ENCODE results near the gene LSAMP.

Gene LSAMP

DNA sequence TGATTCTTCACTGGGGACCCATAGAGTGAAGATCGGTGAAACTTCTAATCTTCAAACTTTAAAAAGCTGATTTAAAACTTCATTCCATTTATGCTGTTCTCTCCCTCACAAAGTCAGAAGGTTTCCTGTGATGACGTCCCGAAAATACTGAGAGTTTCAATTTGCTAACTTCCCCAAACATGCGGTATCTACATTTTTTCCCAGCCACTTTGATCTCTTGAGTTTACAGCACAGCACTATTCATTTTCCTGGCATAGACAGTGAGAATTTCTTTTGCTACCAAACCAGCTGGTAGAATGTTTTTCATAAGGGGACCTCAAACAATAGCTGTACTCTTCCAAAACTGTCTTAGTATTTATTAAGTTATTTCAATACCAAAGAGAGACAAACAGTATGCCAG lies 156.8 kb downstream of the LSAMP start:
- no peak for DNase-seq (ENCODE audit: low spot score)

DNA sequence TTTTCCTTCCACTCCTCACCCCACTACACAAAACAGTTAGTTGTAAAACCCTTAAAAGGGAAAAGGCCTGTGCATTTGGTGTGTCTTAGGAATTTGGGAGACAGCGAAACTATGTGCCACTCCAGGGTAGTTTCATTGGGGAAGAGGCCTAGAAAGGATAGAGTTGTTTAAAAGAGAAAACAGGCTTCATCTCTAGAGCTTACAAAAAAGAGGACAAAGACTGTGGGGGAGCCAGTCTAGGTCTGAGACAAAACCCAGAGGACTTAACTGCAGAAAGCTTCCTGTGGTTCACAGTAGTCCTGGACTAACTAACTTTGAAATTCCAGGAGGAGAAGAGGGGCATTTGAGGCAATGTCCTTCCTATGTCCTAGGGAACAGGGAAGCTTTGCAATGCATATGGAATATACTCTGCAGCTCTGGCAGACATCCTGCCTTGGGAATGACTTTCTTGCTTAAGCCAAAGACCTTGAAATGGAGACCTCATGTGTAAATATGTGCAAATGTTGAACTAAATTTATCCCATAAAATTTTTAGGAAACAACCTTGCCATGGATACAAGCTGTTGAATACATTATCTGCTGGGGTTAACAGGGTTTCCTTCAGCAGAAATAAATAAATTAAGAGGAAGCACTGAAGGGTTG lies 159.4 kb downstream of the LSAMP start:
- no peak for DNase-seq (ENCODE audit: low spot score)

DNA sequence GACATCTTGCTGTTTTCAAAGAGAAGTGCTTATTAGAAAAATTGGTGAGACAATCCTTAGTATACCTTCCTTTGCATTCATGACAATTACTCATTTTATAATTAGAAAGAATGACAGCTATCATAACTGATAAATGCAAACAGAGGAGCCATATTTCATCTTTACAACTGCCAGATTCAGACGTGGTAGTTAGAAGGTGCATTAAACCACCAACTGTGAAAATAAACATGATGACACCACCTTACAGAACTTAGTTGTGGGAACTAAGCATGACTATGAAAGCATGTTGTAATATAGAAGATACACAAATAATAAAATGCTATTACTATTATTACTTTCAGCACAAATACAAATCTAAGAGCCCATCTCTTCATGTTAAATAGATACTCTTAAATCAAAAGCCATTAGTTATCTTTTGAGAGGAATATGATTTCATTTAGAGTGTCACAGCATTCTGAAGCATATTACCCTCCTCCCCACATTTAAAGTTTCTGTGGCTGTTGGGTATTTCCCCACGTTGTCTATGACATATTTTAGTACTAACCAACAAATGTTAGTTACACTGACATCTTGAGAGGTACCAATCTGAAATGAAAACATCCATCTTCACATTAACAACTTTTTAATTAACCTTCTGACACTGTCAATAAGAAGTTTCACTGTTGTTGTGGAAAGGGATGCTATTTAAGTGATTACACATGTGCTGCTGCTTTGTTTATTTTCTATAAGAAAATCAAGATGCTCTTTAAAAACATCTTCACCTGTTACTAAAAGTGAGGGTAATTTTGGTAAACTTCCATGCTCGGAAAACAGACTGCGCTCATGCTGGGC lies 163.8 kb downstream of the LSAMP start:
- DNase-seq (ENCODE audit: low spot score) = no peak

DNA sequence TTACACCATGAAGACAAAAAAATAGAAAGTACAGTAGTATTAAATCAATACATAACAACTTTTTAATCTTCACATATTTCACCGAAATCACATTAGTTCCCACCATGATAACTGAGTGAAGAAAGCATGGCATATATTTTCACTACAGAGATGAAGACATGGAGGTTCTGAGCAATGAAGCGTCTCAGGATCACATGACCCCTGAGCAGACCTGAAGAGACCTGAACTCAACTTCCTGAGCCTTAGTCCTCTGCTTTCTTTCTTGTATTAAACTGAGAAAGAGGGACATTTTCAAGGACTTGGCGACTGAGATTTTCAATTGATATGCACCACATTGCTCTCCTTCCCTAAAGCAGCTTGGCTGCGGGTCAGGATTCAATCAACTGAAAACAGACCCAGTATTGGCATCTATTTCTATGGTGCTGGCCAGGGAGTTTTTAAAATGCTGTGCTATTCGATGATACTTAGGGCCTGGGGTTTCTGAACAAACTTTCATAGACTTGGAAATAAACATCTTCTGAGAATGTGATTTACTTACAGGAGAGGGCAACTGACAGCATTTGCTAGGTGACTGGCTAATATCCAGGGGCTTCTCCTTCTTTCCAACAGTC lies 165.1 kb downstream of the LSAMP start:
- DNase-seq (ENCODE audit: low spot score) = no peak

DNA sequence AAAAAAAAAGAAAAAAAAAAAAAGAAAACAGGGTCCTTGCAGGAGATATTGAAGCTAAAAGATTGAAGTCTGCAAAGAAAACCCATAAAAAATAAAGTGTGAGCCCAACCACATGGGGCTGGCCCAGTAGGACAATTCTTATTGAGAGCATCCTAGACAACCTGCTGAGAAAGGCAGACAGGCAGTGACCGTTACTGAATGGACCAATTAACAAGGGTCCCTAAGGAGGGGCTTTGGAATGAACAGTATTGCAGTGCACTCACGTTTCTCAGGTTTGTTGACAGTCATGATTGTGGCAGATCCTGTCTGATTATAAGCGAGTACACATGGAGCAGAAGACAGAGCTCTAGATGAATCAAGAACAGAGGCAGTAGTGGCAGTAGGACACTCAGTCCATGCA lies 168.6 kb downstream of the LSAMP start:
- DNase-seq (ENCODE audit: low spot score) = no peak

DNA sequence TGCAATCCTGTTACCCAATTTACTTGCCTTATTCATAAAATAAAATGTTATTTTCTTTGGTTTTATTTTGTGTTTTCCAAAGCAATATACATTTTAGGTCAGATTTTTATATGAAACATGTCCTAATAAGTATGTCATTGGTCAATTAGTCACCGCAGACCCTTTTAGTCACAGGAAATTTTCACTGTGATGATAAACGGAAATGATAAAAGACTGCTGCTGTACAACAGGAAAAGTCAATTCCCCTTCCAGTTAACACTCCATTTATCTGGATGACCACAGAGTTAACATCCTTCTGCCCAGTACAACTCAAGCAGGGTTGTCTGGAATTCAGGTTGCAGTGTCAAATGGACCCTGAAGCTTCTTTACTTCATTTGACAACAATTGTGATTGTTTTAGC lies 175.2 kb downstream of the LSAMP start:
- DNase-seq (ENCODE audit: low spot score) = no peak

DNA sequence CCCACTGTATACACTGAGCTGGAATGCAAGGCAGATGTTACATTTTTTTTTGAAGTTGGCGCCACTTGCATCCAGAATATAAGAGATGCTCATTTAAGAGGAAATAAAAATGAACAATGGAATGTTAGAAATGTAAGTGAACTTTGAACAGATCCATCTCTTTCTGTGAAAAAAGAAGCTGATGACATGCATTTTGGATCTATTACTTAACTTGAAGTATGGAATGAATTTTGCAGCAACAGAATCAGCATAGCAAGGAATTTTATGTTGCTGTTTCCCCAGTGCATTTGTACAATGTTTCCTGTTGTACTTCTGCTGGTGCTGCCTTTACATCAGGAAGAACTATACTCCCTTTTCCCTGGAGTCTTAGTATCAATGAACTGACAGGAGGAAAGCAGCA lies 178.2 kb downstream of the LSAMP start:
- DNase-seq (ENCODE audit: low spot score) = no peak

DNA sequence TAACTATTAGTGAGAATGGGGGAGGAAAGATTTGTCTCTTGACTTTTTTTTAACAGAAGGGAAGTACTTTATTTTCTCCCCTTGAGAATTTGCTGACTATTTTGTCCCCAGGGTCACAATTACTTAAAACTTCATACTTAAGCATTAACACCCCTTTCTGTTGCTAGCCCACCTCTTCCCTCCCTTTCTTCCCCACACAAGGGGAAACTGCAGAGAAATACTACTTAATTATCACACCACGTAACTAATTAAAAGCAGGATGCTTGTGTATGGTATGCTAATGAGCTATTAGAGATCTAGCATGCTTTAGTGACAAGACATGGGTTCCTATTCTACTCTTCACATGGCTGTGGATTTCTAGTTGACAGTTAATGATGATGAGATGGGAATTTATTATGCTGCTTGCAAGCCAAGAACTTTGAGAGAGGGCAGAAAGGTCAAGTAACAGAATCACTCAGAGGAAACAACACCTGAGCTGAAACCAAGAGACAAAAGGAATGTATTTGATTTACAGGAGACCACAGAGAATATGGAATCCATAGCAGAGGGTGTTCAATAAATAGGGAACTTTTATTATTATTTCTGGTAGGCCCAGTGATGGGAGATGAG lies 179.2 kb downstream of the LSAMP start:
- DNase-seq (ENCODE audit: low spot score) = no peak

DNA sequence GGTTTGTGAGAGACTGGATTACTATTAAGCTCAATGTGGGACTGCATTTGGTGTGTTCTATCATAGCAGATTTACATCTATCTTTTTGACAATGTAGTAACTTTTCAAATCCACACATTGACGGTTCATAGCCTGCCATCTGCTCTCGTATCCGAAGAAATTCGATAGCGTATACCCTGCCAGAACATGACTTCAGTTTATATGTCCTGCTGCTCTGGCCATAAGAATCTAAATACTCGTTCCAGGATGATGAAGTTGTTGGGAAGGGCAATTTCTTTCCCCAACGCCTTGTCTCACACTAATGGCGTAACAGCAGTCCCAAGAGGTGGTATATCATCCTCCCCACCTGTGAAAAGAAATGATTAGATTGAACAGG lies 180.0 kb downstream of the LSAMP start:
- no peak for DNase-seq (ENCODE audit: low spot score)

DNA sequence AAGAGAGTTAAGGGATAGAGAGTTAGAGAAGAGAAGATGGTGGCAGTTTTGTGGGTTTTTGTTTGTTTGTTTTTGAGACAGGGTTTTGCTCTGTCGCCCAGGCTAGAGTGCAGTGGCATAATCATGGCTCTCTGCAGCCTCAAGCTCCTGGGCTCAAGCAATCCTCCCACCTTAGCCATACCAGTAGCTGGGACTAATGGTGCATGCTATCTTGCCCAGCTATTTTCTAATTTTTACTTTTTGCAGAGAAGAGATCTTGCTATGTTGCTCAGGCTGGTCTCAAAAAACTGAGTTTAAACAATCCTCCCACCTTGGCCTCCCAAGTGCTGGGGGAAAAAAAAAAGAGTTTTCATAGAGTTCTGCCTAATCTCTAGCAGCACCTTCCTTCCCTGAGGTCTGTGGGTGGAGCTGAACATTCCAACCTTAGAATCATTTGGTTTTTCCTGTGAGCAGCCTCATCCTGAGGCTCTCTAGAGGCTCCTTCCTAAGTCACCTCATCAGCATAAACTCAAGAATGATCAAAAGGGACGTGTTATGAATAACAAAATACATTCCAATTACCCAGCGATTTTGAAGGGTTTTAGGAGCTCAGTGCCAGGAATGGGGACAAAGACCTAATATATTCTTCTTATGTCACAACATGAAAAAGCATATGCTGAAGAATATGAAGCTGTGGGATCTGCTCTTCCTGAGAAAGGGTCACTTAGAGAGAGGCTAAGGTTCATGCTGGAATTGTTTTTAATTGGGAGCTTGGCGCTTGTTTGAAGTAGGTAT lies 180.6 kb downstream of the LSAMP start:
- no peak for DNase-seq (ENCODE audit: low spot score)

DNA sequence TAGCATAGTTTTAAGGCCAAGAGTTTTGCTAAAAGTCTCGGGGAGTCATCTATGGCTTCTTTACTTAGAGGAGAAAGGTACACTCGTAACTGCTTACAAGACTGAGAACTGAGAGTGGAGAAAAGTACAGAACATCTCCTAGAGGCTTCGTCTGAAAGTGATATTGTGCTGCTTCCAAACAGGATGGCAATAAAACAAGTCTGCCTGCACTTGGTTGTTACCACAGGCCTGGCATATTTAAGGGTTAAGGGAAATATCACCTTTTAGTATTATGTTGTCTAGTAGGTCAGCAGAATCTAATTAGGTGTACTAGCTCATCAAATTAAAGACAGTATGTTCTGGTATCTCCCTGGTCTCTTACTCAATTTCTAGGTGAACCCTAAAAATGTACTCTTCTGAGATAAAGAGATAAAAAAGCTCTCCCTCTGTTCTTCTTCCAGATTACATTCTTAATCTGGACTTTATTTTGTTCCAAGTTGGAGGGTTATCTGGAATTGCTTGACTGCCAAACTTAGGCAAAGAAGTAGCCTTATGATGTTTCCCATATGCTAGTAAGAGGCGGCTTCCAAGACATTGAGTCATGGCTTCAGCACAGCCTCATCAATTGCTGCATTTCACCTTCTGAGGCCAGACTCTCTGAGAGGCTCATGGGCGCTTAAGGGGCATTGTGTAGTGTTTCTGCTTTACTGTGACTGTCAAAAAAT lies 181.3 kb downstream of the LSAMP start:
- no peak for DNase-seq (ENCODE audit: low spot score)

DNA sequence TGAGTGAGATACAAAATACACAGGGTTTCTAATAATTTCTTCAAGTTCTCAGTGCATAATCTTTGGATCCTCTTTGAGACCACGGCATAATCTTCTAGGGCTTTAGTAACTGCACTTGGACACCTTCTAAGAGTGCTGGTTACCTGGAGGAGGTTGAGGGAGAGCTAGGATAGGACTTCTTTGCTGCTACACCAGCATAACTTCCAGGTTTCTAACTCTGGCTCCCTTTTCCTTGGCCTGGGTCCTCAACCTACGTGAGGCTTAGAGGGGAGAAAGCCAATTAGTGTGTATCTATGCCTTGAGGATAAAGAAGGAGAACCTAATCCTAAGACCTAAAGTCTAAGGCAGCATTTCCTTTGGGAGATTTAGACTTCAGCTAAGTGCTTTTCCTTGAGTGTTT lies 184.8 kb downstream of the LSAMP start:
- DNase-seq (ENCODE audit: low spot score) = no peak

DNA sequence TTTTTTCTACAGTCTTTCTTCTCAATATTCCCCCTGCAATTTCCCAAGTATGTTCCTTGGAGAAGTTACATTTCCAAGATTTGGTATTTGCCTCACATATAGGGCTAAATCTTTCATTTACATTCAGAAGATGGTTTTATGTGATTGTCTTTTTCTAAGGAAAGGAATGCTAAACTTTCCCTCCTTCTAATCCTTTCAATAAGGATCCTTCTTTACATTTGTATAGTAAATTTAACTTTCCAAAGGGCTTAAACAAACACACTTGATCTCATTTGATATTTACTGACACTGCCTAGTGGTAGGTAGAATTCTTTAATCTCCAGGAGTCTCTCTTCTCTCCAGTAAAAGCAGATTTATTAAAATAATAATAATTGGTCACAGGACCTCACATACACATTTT lies 185.3 kb downstream of the LSAMP start:
- DNase-seq (ENCODE audit: low spot score) = no peak

DNA sequence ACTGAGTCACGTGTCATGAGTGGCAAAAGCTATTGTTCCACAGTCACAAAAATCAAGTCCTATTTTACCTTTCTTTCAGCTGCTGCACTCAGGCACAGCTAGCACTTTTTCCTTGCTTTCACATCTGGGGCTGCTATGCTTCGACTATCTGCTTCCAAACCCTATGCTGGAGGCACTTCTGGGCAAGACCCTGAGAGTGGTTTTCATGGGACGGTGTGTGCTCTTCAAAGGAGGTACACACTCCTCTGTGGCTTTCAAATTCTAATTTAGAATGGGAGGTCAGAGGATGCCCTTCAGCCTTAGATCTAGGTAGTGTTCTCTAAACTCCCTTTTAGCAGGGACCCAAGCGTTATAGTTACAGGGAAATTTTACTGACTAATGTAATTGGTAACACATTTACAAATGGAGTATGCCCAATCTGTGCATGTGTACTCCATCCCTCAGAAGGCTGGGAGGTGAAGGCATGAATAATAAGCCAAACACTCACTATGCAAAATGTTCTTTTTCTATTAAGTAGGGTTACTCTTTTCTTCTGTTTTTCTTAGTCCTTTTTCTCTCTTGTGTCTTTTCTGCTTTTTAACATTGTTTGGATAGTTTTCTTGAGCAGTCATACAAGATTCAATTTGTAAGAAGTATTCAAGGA lies 188.3 kb downstream of the LSAMP start:
- DNase-seq (ENCODE audit: low spot score) = no peak

DNA sequence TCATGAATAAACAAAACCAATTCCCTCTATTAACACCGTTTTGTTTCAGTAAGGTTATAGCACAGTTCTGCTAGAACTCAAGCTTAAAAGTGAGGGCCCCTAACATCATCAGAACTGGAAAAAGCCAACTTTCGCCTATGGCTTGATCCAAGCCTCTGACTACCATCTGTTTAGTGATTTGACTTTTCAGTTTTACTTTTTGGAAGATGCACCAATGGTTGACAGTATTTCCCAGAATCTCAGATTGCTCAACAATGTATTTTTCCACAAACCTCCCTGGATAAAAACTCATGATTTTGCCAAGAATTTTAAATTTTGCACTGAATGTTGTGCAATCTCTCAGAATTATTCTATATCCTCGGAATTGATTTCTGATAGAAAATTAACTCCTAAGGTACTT lies 190.7 kb downstream of the LSAMP start:
- no peak for DNase-seq (ENCODE audit: low spot score)

DNA sequence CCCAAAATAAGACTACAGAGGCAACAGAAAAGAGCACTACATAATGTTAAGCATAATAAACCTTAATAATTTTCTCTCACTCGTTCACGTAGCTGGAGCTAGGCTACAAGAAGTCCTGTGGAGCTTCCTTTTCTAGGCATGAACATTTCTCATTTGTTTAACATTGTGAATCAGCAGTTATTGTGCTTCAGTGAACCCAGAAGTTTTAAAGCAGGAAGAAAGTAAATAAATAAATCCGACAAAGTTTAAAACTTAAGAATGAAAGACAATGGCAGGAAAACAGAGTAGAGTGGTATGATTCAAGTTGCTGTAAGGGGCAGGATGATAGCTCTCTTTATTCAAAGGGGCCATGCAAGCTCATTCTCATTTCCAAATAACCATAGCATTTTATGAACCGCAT lies 191.8 kb downstream of the LSAMP start:
- DNase-seq (ENCODE audit: low spot score) = no peak

DNA sequence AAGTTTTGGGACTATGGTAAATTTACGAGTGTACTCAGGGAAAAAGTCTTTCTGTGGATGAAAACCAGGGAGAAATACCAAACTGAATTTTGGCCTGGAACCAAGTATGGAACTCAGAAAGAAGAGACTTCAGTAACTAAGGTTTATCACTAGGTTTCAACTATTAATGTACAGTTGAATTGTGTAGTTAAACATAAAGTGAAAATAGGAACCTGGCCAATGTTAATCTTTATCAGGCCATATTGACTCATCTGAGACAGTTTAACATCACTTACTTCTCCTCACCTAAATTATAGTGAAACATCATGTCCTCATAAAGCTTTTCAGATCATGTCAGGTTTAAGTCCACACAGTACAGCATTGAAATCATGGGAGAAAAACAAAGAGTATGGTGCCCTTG lies 197.7 kb downstream of the LSAMP start:
- no peak for DNase-seq (ENCODE audit: low spot score)

DNA sequence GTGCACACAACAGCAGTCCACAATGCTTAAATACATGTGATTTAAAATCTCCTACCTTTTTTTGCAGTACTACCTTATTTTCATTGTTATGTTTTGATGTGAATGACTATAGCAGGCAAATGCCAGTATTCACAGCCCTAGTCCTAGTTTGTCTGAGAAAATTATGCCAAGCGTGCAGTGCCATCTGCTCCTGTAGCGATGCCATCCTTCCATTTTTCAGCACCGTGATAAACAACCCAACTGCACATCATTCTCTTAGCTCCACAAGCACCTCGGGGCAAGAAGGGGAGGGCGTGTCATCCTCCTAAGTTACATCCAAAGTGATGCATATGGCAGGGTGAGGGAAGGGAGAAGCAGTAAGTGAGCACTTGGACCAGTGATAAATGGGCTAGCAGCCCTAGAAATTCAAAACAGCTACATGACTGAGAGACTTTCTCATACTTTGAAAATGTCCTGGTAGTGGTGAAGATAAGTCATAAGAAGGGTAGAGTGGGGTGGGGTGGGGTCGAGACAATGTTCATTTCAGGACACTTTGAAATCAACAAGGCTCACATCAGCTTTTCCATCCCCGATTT lies 198.8 kb downstream of the LSAMP start:
- no peak for DNase-seq (ENCODE audit: low spot score)

DNA sequence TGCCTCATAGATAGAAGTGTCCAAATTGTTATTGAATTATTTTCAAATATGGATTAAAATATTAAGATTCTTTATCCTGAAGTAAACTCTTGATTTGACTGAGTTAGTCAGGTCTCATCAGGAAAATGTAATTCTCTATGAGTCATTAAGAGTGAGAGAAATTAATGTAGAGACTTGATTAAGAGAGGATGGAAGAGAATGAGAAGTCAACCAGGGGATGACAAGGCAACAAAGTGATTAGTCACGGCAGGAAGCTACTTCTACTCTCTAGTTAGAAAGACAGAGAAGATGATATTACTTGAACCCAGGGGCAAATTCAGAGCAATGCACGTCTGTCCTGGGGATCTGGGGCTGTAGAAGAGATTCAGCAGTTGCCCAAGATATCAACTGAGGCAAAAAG lies 202.5 kb downstream of the LSAMP start:
- no peak for DNase-seq (ENCODE audit: low spot score)

DNA sequence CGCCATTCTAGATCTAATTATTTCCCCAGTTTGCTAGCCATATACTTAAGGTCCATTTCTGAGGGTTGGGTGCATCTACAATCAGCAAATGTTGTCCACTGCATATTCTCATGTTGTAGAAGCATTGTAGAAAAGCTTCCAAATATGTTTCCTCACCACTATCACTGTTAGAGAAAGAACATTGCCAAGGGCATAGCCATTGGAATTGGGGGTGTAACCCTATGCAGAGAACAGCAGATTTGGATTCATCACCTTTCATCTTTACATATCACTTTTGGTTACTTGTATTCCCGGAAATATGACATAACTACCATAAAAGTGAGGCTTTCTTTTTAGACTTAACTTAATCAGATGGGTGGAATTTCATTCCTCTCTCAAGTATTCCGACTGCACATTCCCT lies 203.6 kb downstream of the LSAMP start:
- DNase-seq (ENCODE audit: low spot score) = no peak

DNA sequence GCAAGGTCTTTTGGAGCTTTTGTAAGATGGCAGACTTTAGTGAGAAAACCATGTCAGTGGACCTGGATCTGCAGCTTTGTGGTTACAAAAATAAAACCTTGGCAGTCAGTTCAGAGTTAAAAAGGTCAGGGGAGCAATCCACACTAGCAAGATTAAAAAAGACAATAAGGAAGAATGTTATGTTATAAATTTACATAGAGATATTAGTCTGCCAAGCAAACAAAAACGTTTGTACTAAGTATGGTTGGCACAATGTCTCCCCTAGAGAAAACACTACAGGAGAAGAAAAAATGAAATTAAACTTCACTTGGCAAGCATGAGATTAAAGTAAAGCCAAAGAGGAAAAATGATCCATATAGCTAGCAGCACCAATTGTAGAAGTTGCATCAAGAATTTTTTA lies 205.0 kb downstream of the LSAMP start:
- DNase-seq (ENCODE audit: low spot score) = no peak

All from activated CD4-positive, alpha-beta T cell treated with anti-CD3 and anti-CD28 coated beads, Interleukin-2, Interleukin-4, amounts not matched to agents 100 ng/mL and 50 ng/mL, durations not matched to agents 16 hours and 8 hours (primary cell).